Loucy (cell line): ENCODE results near the gene GFRA1.

Experiments
- CTCF ChIP-seq: fragments of 200-600 bp; sonication (generic); conservative IDR thresholded peaks from 2 replicates; pipeline ENCODE4 v1.5.1; 2014; ENCODE audit warnings: mild to moderate bottlenecking, antibody characterized with exemption, low read length
- EZH2phosphoT487 ChIP-seq: fragments of 200-600 bp; IDR thresholded peaks from 2 replicates; pipeline ENCODE4 v1.6.1; 2018; ENCODE audit warnings: antibody characterized with exemption, mild to moderate bottlenecking, moderate library complexity, borderline replicate concordance

- TF ChIP-seq CTCF (no peak), EZH2phosphoT487 (no peak)
These were observed 162.3 kb downstream of the GFRA1 start for GRCh38 chr10:116110736-116111135.
